NCI-H1048 (cell line): ENCODE measurements around the gene FBF1.
"Not testable (repeated sequence)": the region's sequence is repeated elsewhere in the genome, so short reads cannot be mapped to it uniquely, and the experiment has no call there.

Source experiments
- DNase-seq: peaks from one replicate; lab custom pipeline; 2025; lab: John Stamatoyannopoulos, UW

FBF1 gene

GRCh38 chr17:75896415-75897159 is 44.3 kb downstream of the FBF1 start, which contains the start of gene TRIM65:
Gene TRIM65, minus strand, starts transcription at chr17:75896951. Its CDS starts 14 bp downstream, at chr17:75896937.
- DNase-seq = peak; percentile 11

DNA sequence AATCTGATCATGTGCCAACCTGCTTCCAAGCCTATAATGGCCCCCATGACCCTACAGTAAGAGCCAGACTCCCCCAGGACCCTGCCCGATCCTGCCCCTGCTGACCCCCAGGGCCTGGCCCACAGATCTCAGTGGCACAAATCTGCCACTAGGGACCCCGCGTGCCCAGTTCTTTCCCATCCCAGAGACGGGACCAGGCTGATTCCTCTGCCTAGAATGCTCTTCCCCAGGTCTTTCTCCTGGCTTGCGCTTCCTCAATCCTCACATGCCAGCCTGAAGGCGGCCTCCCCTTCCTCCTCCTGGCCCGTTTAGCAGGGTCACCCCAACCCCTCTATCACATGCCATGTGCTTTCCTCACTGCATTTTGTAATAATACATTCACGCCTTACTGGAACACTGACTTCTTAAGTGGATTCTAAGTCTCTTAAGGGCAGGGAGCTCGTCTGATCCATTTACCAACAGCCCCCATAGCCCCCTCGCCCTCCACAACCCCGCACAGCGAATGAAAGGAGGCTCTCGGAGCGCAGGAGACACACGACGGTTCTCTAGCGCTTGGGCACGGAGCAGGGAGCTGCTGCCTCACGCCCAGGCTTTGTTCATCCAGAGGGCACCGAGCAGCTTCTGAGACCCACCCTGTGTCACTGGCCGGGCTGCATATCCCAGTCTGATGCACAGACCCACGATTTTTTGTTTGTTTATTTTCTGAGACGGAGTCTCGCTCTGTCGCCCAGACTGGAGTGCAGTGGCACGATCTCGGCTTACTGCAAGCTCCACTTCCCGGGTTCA is 45.3 kb downstream of the FBF1 start:
- no peak for DNase-seq

GRCh38 chr17:75894049-75894733 is 46.7 kb downstream of the FBF1 start:
- no peak for DNase-seq

- DNase-seq = no peak
Measured at GRCh38 chr17:75893305-75894048, 47.4 kb downstream of the FBF1 start.

- DNase-seq = no peak
Measured at GRCh38 chr17:75892556-75893224, 48.2 kb downstream of the FBF1 start.

GRCh38 chr17:75891605-75892555 is 49.0 kb downstream of the FBF1 start:
- DNase-seq = no peak

DNA sequence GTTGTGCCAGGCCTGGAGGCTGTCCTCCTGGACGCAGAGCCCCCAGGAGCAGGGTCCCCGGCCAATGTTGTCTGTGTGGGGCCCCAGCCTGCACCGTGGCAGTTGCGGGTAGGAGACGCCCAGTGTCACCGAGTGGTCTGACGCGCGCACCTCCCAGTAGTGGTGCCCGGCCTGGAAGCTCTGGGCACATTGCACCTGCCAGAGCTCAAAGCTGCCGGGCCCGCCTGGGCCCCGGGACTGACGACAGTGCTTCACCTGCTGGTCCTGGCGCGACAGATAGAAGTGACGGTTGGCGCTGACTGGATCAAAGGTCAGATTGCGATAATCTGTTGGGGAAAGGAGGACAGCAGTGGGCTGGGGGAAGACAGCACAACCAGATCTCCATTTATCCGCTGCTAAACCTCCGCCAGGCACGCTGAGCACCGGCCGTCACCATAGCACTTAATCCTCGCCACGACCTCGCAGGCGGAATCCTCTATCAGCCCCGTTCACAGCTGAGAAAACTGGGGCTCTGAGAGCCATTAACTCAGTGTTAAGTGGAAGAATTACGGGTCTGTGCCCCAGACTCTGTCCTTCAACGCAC is 49.7 kb downstream of the FBF1 start:
- no peak for DNase-seq

DNA sequence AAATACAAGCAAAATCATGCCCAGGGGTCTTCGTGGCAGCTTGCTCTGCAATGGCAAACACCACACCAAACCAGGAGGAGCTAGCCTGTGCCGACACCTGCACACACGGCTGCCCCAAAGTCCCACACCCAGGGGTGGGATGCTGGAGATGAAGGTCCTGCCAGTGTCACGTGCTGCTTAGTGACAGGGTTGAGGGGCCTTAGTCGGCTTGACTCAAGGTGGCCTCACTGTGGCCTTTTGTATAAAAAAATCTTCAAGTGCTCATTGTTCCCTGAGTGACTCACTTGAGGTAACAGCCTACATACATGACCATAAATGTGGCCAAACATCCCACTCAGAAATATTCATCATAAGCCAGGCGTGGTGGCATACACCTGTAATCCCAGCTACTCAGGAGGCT is 51.4 kb downstream of the FBF1 start:
- DNase-seq = no peak

DNA sequence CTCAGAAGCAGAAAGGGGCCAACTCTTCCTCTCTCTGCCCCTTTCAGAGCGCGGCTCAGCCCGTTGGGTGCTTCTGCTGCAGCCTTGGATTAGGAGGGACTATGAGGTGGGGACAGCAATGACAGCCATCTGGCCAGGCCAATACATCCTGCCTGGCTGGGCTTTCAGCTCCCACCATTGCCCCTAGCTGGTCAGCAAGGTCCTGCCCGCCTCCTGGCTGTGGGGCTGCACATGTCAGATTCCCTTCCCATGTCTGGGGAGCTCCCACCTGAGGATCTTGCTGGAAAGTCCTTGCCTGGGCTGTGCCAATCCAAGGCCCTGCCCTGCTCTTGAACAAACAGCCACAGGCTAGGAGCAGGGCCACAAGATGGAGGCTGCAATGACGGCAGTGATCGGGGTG is 52.4 kb downstream of the FBF1 start:
- DNase-seq = no peak

DNA sequence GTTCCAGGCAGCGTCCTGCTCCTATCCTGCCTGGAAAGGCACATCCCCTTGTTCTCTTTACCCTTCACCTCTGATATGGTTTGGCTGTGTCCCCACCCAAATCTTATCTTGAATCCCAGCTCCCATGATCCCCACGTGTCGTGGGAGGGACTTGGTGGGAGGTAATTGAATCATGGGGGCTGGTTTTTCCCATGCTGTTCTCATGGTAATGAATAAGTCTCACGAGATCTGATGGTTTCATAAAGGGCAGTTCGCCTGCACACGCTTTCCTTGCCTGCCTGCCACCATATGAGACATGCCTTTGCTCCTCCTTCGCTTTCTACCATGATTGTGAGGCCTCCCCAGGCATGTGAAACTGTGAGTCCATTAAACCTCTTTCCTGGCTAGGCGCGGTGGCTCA is 55.0 kb downstream of the FBF1 start:
- not testable (repeated sequence) for DNase-seq

GRCh38 chr17:75885431-75885830 is 55.4 kb downstream of the FBF1 start:
- no peak for DNase-seq

- no peak for DNase-seq
Measured at GRCh38 chr17:75881678-75882454, 59.0 kb downstream of the FBF1 start.

DNA sequence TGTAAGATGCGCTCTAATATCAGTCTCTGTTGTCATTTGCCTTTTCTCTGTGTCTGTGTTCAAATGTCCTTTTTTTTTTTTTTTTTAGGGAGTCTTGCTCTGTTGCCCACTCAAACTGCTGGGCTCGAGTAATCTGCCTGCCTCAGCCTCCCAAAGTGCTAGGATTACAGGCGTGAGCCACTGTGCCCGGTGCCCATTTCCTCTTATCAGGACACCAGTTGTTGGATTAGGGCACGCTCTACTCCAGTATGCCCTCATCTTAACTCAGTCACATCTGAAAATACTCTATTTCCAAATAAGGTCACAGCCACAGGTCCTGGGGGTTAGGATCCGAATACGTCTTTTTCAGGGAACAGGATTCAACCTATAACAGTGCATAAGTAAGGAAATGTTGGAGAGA is 60.6 kb downstream of the FBF1 start:
- DNase-seq = no peak

- no peak for DNase-seq
Measured at GRCh38 chr17:75878174-75878998, 62.5 kb downstream of the FBF1 start, which contains the start of gene TRIM47. Gene TRIM47, minus strand, starts transcription at chr17:75878581. Its CDS starts 33 bp downstream, at chr17:75878548.

- DNase-seq = no peak
Measured at GRCh38 chr17:75877752-75878173, 63.1 kb downstream of the FBF1 start.

GRCh38 chr17:75876938-75877751 is 63.7 kb downstream of the FBF1 start:
- DNase-seq = no peak
